Measurements from ENCODE around the gene PDLIM1. TPM values are rescaled to one million over a fixed set of nuclear protein-coding genes. Genes with fewer than 3 reads are reported as not detected.

Gene PDLIM1
- polyA plus RNA-seq, 1 donor (not counting 4 experiments of a cell fraction or from before 2014, with no cell fraction given) = 298 TPM

DNA sequence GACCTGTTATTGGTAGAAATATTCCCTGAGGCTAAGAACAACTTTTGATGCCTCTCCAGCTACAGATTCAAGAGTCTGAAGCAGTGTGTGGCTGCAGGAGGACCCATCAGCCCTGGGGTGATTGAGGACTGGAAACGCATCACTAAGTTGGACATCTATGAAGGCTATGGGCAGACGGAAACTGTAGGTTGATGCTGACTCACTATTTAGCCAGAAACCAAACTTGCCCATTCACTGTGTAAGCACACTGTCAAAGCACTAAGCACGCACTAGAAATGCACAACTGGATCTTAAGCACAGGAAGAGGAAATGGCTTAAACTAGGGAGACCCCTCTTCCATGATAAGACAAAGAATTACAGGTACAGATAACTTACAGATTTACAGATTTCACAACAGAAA, 76.0 kb downstream of the PDLIM1 start:
- DNase-seq (ENCODE audit: low read depth, low spot score) (no peak), FAIRE-seq (peak; percentile 60)
- no peak overlapping the region for H3K9ac ChIP-seq (ENCODE audit: control insufficient read depth, extremely low read depth, insufficient read depth, low read length)
- no peak overlapping the region for H3K4me3 ChIP-seq (ENCODE audit: control insufficient read depth in 2 of 3, extremely low read depth in 1 of 3, insufficient read depth in 2 of 3, low read depth in 1 of 3, low read length in 3 of 3)
- H3K79me2 ChIP-seq (ENCODE audit: control insufficient read depth, insufficient read depth, low read length) = no peaks in the 10 kb centered on the region
- no peaks in the 10 kb centered on the region for H3K27me3 ChIP-seq (ENCODE audit: control insufficient read depth, extremely low read depth, insufficient read depth, low read length)
- H3K27ac ChIP-seq (ENCODE audit: control insufficient read depth, insufficient read depth, low read length) = peak overlapping the region; percentile 12
- no peak overlapping the region for H3K4me2 ChIP-seq (ENCODE audit: control insufficient read depth, extremely low read depth, insufficient read depth, low read depth, low read length)
- no peaks in the 10 kb centered on the region for H3K9me3 ChIP-seq (ENCODE audit: control insufficient read depth, low read depth, low read length)
- TF ChIP-seq EZH2 (IDR thresholded peaks at IDR 0.05; ENCODE audit: low read length) = no peak
- TF ChIP-seq, protein P1, sequence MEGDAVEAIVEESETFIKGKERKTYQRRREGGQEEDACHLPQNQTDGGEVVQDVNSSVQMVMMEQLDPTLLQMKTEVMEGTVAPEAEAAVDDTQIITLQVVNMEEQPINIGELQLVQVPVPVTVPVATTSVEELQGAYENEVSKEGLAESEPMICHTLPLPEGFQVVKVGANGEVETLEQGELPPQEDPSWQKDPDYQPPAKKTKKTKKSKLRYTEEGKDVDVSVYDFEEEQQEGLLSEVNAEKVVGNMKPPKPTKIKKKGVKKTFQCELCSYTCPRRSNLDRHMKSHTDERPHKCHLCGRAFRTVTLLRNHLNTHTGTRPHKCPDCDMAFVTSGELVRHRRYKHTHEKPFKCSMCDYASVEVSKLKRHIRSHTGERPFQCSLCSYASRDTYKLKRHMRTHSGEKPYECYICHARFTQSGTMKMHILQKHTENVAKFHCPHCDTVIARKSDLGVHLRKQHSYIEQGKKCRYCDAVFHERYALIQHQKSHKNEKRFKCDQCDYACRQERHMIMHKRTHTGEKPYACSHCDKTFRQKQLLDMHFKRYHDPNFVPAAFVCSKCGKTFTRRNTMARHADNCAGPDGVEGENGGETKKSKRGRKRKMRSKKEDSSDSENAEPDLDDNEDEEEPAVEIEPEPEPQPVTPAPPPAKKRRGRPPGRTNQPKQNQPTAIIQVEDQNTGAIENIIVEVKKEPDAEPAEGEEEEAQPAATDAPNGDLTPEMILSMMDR (optimal IDR thresholded peaks at IDR 0.05 in 1 of 3, IDR thresholded peaks at IDR 0.05 in 1 of 3, conservative IDR thresholded peaks at IDR 0.05 in 1 of 3; ENCODE audit: extremely low read depth in 1 of 3, insufficient read depth in 2 of 3, low read length in 3 of 3) = no peak
- H4K20me1 ChIP-seq (ENCODE audit: control insufficient read depth, extremely low read depth, insufficient read depth, low read length) = no peaks in the 10 kb centered on the region
- no peaks in the 10 kb centered on the region for H3K9me1 ChIP-seq (ENCODE audit: control insufficient read depth, extremely low read depth, insufficient read depth, low read length)
- H3K4me1 ChIP-seq (ENCODE audit: control insufficient read depth, extremely low read depth, insufficient read depth, low read length) = peaks cover 19% of the 10 kb centered on the region
- no peaks in the 10 kb centered on the region for H3K36me3 ChIP-seq (ENCODE audit: control insufficient read depth in 2 of 2, extremely low read depth in 1 of 2, insufficient read depth in 2 of 2, low read length in 2 of 2)
- dilution Hi-C loops (cut with MboI; ENCODE audit: extremely low pct_ligation_motif_present, low sequenced_read_pairs) = no loop called here
- H2AFZ ChIP-seq (ENCODE audit: control insufficient read depth, low read length) = no peak overlapping the region

DNA sequence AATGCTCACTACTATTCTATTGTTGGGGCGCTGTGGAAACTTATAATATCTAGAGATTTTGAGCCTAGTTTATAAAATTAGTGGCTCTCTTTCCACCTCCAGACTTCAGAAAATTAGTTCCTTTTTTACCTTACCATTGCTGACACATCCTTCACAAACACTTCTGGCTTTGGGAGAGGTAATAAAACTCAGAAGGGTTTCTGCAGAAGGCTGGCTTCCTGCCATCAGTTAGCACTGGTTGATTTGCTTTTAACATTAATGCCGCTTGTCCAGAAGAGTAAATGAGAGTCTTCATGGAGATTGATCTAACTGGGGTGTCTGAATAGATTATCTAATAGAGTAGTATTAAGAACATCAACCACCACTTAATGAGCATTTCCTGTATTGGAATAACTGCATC, 76.4 kb downstream of the PDLIM1 start:
- DNase-seq (ENCODE audit: low read depth, low spot score) (no peak), FAIRE-seq (no peak)
- Histone ChIP-seq H3K79me2 (ENCODE audit: control insufficient read depth, insufficient read depth, low read length) (no peaks in the 10 kb centered on the region), H3K36me3 (ENCODE audit: control insufficient read depth in 2 of 2, extremely low read depth in 1 of 2, insufficient read depth in 2 of 2, low read length in 2 of 2) (no peaks in the 10 kb centered on the region), H3K4me1 (ENCODE audit: control insufficient read depth, extremely low read depth, insufficient read depth, low read length) (peaks cover 19% of the 10 kb centered on the region), H3K9me1 (ENCODE audit: control insufficient read depth, extremely low read depth, insufficient read depth, low read length) (no peaks in the 10 kb centered on the region), H3K9me3 (ENCODE audit: control insufficient read depth, low read depth, low read length) (no peaks in the 10 kb centered on the region), H3K27ac (ENCODE audit: control insufficient read depth, insufficient read depth, low read length) (no peak overlapping the region), H4K20me1 (ENCODE audit: control insufficient read depth, extremely low read depth, insufficient read depth, low read length) (no peaks in the 10 kb centered on the region), H3K27me3 (ENCODE audit: control insufficient read depth, extremely low read depth, insufficient read depth, low read length) (no peaks in the 10 kb centered on the region), H3K9ac (ENCODE audit: control insufficient read depth, extremely low read depth, insufficient read depth, low read length) (no peak overlapping the region), H3K4me2 (ENCODE audit: control insufficient read depth, extremely low read depth, insufficient read depth, low read depth, low read length) (no peak overlapping the region), H3K4me3 (ENCODE audit: control insufficient read depth in 2 of 3, extremely low read depth in 1 of 3, insufficient read depth in 2 of 3, low read depth in 1 of 3, low read length in 3 of 3) (no peak overlapping the region), H2AFZ (ENCODE audit: control insufficient read depth, low read length) (no peak overlapping the region)
- no peak for TF ChIP-seq EZH2 (IDR thresholded peaks at IDR 0.05; ENCODE audit: low read length)
- TF ChIP-seq, protein P1 (optimal IDR thresholded peaks at IDR 0.05 in 1 of 3, IDR thresholded peaks at IDR 0.05 in 1 of 3, conservative IDR thresholded peaks at IDR 0.05 in 1 of 3; ENCODE audit: extremely low read depth in 1 of 3, insufficient read depth in 2 of 3, low read length in 3 of 3) = no peak
- dilution Hi-C loops (cut with MboI; ENCODE audit: extremely low pct_ligation_motif_present, low sequenced_read_pairs) = no loop called here

Measured in keratinocyte (primary cell).